ENCODE results near the gene TRIM3.

TRIM3 gene

DNA sequence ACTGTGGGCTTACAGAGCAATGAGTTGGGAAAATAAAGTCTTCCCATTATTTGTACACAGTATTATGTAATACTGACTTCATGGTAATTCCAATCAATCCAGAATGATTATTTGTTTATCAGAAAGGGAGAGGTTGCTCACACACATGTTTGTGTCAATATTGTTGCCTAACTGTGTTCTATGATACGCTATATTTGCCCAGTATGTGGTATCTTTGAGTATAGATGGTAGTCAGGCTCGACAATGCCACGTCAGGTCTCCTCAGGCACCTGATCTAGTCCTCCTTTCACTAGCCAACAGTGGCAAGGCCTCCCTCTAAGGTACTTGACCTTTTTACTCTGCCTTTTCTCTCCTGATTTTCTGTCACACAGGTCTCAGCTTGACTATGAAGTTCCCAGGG is 28.6 kb upstream of the TRIM3 start (continued):
- TF ChIP-seq TCF4 (CRISPR knock-in tag; IDR thresholded peaks at IDR 0.05; ENCODE audit: borderline replicate concordance) (no peak), TOX (CRISPR knock-in tag; IDR thresholded peaks at IDR 0.05; ENCODE audit: borderline replicate concordance) (no peak)
- TF ChIP-seq, protein P1, sequence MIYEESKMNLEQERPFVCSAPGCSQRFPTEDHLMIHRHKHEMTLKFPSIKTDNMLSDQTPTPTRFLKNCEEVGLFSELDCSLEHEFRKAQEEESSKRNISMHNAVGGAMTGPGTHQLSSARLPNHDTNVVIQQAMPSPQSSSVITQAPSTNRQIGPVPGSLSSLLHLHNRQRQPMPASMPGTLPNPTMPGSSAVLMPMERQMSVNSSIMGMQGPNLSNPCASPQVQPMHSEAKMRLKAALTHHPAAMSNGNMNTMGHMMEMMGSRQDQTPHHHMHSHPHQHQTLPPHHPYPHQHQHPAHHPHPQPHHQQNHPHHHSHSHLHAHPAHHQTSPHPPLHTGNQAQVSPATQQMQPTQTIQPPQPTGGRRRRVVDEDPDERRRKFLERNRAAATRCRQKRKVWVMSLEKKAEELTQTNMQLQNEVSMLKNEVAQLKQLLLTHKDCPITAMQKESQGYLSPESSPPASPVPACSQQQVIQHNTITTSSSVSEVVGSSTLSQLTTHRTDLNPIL (CRISPR knock-in tag; IDR thresholded peaks at IDR 0.05; ENCODE audit: low read depth), result no peak

DNA sequence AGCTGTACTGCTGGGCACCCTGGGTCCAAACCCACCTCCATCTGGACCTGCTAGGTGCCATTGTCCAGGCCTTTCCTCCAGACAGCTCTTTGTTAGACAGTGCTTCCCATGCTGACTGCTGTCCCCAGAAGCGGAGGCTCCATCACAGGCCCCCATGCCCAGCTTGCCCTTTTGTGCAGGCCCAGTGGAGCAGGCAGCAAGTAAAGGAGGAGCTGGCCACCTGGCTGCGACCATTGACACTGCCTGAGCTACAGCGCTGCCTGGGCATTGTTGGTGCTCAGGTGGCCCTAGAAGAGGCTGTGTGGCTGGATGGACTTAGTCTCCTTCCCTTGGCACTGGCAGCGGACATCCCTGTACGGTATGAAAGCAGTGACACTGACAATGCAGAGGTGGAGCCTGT is 24.8 kb upstream of the TRIM3 start:
- no peak for TF ChIP-seq ZFP3 (CRISPR knock-in tag; IDR thresholded peaks at IDR 0.05)
- TF ChIP-seq, protein P2, sequence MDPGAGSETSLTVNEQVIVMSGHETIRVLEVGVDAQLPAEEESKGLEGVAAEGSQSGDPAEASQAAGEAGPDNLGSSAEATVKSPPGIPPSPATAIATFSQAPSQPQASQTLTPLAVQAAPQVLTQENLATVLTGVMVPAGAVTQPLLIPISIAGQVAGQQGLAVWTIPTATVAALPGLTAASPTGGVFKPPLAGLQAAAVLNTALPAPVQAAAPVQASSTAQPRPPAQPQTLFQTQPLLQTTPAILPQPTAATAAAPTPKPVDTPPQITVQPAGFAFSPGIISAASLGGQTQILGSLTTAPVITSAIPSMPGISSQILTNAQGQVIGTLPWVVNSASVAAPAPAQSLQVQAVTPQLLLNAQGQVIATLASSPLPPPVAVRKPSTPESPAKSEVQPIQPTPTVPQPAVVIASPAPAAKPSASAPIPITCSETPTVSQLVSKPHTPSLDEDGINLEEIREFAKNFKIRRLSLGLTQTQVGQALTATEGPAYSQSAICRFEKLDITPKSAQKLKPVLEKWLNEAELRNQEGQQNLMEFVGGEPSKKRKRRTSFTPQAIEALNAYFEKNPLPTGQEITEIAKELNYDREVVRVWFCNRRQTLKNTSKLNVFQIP (CRISPR knock-in tag; IDR thresholded peaks at IDR 0.05; ENCODE audit: borderline replicate concordance, low read depth), result no peak
- TF ChIP-seq, protein P3, sequence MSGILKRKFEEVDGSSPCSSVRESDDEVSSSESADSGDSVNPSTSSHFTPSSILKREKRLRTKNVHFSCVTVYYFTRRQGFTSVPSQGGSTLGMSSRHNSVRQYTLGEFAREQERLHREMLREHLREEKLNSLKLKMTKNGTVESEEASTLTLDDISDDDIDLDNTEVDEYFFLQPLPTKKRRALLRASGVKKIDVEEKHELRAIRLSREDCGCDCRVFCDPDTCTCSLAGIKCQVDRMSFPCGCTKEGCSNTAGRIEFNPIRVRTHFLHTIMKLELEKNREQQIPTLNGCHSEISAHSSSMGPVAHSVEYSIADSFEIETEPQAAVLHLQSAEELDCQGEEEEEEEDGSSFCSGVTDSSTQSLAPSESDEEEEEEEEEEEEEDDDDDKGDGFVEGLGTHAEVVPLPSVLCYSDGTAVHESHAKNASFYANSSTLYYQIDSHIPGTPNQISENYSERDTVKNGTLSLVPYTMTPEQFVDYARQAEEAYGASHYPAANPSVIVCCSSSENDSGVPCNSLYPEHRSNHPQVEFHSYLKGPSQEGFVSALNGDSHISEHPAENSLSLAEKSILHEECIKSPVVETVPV (CRISPR knock-in tag; IDR thresholded peaks at IDR 0.05), result no peak
- no peak for TF ChIP-seq CSDC2 (CRISPR knock-in tag; IDR thresholded peaks at IDR 0.05)
- TF ChIP-seq BACH2 (CRISPR knock-in tag; IDR thresholded peaks at IDR 0.05; ENCODE audit: borderline replicate concordance), result no peak
- no peak for TF ChIP-seq OSR1 (CRISPR knock-in tag; IDR thresholded peaks at IDR 0.05)
- TF ChIP-seq, protein P1 (CRISPR knock-in tag; IDR thresholded peaks at IDR 0.05; ENCODE audit: low read depth), result no peak
- no peak for ATAC-seq

DNA sequence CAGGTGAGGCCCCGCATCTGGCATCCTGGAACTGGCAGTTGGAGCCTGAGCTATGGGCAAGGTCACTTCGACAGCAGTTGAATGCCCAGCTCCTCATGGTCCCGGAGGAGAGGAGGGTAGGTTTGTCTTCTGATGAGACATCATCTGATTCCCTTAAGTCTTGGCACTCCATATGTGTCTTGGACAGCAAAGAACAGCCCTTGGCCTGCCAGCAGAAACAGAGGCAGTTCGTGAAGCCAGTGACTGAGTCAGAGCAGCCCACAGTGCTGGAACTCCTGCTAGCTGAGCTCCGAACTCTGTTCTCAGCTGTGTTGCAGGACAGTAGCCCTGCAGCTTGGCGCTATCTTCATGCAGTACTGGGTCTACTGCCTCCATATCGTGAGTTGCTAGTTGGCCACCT is 24.4 kb upstream of the TRIM3 start:
- no peak for ATAC-seq
- TF ChIP-seq ESRRG (CRISPR knock-in tag; IDR thresholded peaks at IDR 0.05) (no peak), ZNF565 (CRISPR knock-in tag; conservative IDR thresholded peaks at IDR 0.05; ENCODE audit: low read depth) (no peak), TCF4 (CRISPR knock-in tag; IDR thresholded peaks at IDR 0.05; ENCODE audit: borderline replicate concordance) (no peak), ZNF8 (CRISPR knock-in tag; IDR thresholded peaks at IDR 0.05) (no peak), GLIS3 (CRISPR knock-in tag; IDR thresholded peaks at IDR 0.05) (no peak), OSR1 (CRISPR knock-in tag; IDR thresholded peaks at IDR 0.05) (no peak), PPARA (CRISPR knock-in tag; IDR thresholded peaks at IDR 0.05; ENCODE audit: borderline replicate concordance) (no peak)

DNA sequence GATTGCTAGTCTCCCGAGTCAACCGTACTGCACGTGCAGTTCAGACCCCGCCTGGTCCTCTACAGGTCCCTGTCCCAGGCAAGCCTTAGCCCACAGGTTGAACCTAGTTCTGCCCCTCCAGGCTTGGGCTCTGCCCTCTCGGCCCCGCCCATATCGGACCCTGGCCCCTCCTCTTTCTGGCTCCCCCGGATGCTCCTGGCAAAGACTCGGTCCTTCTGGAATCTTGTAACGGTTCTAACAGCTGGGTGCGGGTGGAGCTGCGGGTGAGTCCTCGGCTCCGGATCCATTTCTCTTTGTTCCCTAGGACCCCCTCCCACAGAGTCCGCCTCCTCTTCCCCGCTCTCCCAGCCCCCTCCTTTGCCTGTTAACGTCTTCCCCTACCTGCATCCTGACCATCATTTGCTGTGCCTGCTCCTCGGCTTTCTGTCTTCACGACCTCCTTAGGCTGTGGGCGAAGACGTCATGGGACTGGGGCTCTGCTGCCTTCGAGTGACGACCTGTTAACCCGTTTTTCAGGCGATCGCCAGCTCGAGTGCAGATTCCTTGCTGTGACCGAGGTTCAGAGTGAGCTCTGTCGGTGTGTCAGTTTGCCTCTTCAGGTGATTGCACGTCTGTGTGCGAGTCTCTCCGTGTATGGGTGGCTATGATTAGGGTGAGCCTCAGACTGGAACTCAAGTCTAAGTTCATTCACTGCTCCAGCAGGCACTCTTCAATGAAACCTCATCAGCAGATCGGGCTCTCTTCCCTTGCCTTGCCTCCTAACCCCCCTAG is 23.5 kb upstream of the TRIM3 start, which contains the start of gene DNHD1:
Gene DNHD1 (plus strand): TSS at position 212 of the 771 bp plus-strand sequence. CDS start 936 bp downstream, outside the sequence.
- TF ChIP-seq, protein P2 (CRISPR knock-in tag; IDR thresholded peaks at IDR 0.05; ENCODE audit: borderline replicate concordance, low read depth), result no peak
- no peak for TF ChIP-seq PPARA (CRISPR knock-in tag; IDR thresholded peaks at IDR 0.05; ENCODE audit: borderline replicate concordance)
- no peak for TF ChIP-seq ZNF565 (CRISPR knock-in tag; conservative IDR thresholded peaks at IDR 0.05; ENCODE audit: low read depth)
- TF ChIP-seq ESRRG (CRISPR knock-in tag; IDR thresholded peaks at IDR 0.05), result no peak
- no peak for ATAC-seq

DNA sequence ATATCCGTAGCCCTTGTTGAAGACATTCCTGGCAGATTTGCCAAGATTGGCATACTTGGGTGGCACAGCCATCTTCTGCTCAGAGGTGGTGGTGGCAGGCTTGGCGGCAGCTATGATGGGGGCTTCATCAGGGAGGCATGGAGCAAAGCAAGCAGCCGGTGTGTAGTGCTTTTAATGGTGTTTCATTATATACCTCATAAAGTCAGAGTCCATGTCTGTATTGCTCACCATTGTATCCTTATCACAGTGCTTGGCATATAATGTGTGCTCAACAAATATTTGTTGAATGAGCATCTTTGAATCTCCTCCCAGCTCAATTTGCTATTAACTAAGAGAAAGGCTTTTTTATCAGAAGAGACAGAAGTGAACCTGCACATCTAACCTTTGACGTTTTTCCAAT is 15.6 kb upstream of the TRIM3 start:
- ATAC-seq, result no peak
- TF ChIP-seq, protein P4, sequence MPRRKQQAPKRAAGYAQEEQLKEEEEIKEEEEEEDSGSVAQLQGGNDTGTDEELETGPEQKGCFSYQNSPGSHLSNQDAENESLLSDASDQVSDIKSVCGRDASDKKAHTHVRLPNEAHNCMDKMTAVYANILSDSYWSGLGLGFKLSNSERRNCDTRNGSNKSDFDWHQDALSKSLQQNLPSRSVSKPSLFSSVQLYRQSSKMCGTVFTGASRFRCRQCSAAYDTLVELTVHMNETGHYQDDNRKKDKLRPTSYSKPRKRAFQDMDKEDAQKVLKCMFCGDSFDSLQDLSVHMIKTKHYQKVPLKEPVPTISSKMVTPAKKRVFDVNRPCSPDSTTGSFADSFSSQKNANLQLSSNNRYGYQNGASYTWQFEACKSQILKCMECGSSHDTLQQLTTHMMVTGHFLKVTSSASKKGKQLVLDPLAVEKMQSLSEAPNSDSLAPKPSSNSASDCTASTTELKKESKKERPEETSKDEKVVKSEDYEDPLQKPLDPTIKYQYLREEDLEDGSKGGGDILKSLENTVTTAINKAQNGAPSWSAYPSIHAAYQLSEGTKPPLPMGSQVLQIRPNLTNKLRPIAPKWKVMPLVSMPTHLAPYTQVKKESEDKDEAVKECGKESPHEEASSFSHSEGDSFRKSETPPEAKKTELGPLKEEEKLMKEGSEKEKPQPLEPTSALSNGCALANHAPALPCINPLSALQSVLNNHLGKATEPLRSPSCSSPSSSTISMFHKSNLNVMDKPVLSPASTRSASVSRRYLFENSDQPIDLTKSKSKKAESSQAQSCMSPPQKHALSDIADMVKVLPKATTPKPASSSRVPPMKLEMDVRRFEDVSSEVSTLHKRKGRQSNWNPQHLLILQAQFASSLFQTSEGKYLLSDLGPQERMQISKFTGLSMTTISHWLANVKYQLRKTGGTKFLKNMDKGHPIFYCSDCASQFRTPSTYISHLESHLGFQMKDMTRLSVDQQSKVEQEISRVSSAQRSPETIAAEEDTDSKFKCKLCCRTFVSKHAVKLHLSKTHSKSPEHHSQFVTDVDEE (CRISPR knock-in tag; IDR thresholded peaks at IDR 0.05), result no peak
- TF ChIP-seq ZC3H10 (CRISPR knock-in tag; IDR thresholded peaks at IDR 0.05) (no peak), CSDC2 (CRISPR knock-in tag; IDR thresholded peaks at IDR 0.05) (no peak), GLIS3 (CRISPR knock-in tag; IDR thresholded peaks at IDR 0.05) (no peak)
- TF ChIP-seq, protein P1 (CRISPR knock-in tag; IDR thresholded peaks at IDR 0.05; ENCODE audit: low read depth), result no peak
- TF ChIP-seq, protein P3 (CRISPR knock-in tag; IDR thresholded peaks at IDR 0.05), result no peak

Data from SK-N-SH treated with all-trans-retinoic acid at 6 μM for 48 hours (cell line).